GM19099 (cell line): ENCODE results near the gene KRT6C.

Source experiments
- POLR2A ChIP-seq: IDR thresholded peaks from 3 replicates; pipeline ENCODE4 v1.6.1; 2011; ENCODE audit warnings: low read depth; ENCODE audit not compliant: insufficient read length; ENCODE audit errors: extremely low read depth

The KRT6C gene

GRCh38 chr12:52474212-52474611, 607 bp upstream of the KRT6C start:
- TF ChIP-seq POLR2A = no peak

GRCh38 chr12:52469853-52470252, 3.8 kb downstream of the KRT6C start:
- TF ChIP-seq POLR2A = no peak

GRCh38 chr12:52464897-52465296, 8.7 kb downstream of the KRT6C start:
- TF ChIP-seq POLR2A = no peak

- TF ChIP-seq POLR2A = no peak
These were observed 11.9 kb downstream of the KRT6C start for GRCh38 chr12:52461693-52462092.

- no peak for TF ChIP-seq POLR2A
These were observed 14.7 kb downstream of the KRT6C start for GRCh38 chr12:52458861-52459260.

- no peak for TF ChIP-seq POLR2A
These were observed 17.8 kb downstream of the KRT6C start for GRCh38 chr12:52455821-52456220.

GRCh38 chr12:52454411-52455201, 19.0 kb downstream of the KRT6C start:
- no peak for TF ChIP-seq POLR2A

- TF ChIP-seq POLR2A = no peak
These were observed 21.5 kb downstream of the KRT6C start, which contains the start of gene KRT6B for GRCh38 chr12:52452101-52452500. Gene KRT6B (minus strand): TSS chr12:52452146. CDS start chr12:52452078, 68 bp downstream.

GRCh38 chr12:52448228-52448627, 25.4 kb downstream of the KRT6C start:
- no peak for TF ChIP-seq POLR2A

GRCh38 chr12:52446367-52447045, 27.1 kb downstream of the KRT6C start:
- TF ChIP-seq POLR2A = no peak

- TF ChIP-seq POLR2A = no peak
These were observed 27.7 kb downstream of the KRT6C start for GRCh38 chr12:52445876-52446275.

GRCh38 chr12:52444647-52445595, 28.7 kb downstream of the KRT6C start:
- no peak for TF ChIP-seq POLR2A

GRCh38 chr12:52443966-52444365, 29.6 kb downstream of the KRT6C start:
- no peak for TF ChIP-seq POLR2A

- no peak for TF ChIP-seq POLR2A
These were observed 31.0 kb downstream of the KRT6C start for GRCh38 chr12:52442600-52443061.
